GM10847 (cell line): ENCODE data around the gene RAX2.

Experiments
- POLR2A ChIP-seq: IDR thresholded peaks from 2 replicates; pipeline ENCODE4 v1.6.1; 2011; ENCODE audit not compliant: insufficient read length; ENCODE audit errors: extremely low read depth

The RAX2 gene

GRCh38 chr19:3752492-3752891 lies 19.5 kb downstream of the RAX2 start:
- no peak for TF ChIP-seq POLR2A

- TF ChIP-seq POLR2A = no peak
Observed at GRCh38 chr19:3751236-3751635, 20.8 kb downstream of the RAX2 start.

GRCh38 chr19:3750211-3750610 lies 21.8 kb downstream of the RAX2 start:
- TF ChIP-seq POLR2A = no peak

- no peak for TF ChIP-seq POLR2A
Observed at GRCh38 chr19:3748965-3749364, 23.1 kb downstream of the RAX2 start.

GRCh38 chr19:3746371-3747056 lies 25.5 kb downstream of the RAX2 start:
- TF ChIP-seq POLR2A = no peak

GRCh38 chr19:3745363-3746045 lies 26.5 kb downstream of the RAX2 start:
- TF ChIP-seq POLR2A = no peak

- TF ChIP-seq POLR2A = no peak
Observed at GRCh38 chr19:3743486-3743885, 28.5 kb downstream of the RAX2 start.

DNA sequence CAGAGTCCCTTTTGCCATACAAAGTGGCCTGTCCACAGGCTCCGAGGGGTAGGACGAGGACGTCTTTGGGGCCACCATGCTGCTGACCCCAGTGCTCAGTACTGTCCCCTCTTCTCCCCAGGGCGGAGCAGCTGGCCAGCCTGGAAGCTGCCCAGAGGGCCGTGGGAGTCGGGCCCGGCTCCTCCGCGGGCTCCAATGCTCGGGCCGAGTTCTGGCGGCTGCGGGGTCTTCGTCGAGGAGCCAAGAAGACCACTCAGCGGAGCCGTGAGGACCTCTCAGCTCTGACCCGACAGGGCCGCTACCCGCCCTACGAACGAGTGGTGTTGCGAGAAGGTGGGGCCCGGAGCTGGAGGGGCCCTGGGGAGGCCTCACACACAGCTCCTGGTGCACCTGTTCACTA lies 31.6 kb downstream of the RAX2 start:
- no peak for TF ChIP-seq POLR2A

DNA sequence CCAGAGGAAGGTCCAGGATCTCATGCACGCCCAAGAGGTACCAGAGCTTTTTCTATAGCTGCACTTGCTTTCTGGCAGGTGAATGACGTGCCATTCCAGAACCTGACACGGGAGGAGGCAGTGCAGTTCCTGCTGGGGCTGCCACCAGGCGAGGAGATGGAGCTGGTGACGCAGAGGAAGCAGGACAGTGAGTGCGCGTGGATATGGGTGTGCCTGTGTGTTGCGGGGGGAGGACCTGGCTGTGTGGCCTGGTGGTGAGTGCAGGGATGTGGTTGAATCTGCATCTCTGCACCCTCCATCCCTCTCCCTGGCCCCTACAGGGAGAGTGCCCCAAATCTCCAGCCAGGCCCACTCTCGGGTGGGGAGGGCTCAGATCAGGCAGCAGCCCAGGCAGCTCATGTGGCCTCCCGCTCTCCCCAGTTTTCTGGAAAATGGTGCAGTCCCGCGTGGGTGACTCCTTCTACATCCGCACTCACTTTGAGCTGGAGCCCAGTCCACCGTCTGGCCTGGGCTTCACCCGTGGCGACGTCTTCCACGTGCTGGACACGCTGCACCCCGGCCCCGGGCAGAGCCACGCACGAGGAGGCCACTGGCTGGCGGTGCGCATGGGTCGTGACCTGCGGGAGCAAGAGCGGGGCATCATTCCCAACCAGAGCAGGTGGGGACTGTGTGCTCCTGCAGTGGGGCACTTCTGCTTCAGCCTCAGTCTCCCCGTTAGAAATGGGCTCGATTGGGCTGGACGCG lies 33.4 kb downstream of the RAX2 start:
- no peak for TF ChIP-seq POLR2A

DNA sequence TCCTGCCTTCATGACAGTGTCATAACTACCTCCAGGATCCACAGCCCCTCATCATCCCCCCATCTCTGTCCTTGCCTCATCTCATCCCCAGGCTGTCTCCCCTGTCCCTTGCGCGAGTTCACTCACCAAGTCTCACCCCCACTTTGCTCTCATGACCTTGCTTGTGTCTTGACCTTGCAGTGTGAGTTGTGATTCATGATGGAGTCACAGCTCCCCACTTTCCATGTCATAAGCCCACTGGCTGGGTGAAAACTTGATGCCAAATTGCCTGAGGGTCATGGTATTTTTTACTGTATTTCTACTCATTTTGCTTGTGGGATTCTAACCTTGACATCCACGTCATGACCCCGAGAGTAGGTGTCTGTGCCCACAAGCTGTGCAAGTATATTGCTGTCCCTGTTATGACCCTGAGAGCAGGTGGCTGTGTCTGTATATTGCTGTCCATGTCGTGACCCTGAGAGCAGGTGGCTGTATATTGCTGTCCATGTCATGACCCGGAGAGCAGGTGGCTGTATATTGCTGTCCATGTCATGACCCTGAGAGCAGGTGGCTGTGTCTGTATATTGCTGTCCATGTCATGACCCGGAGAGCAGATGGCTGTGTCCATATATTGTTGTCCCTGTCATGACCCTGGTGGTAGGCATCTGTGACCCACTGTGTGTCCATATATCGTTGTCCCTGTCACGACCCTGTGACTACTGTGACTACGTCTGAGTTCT lies 34.4 kb downstream of the RAX2 start:
- TF ChIP-seq POLR2A = no peak

DNA sequence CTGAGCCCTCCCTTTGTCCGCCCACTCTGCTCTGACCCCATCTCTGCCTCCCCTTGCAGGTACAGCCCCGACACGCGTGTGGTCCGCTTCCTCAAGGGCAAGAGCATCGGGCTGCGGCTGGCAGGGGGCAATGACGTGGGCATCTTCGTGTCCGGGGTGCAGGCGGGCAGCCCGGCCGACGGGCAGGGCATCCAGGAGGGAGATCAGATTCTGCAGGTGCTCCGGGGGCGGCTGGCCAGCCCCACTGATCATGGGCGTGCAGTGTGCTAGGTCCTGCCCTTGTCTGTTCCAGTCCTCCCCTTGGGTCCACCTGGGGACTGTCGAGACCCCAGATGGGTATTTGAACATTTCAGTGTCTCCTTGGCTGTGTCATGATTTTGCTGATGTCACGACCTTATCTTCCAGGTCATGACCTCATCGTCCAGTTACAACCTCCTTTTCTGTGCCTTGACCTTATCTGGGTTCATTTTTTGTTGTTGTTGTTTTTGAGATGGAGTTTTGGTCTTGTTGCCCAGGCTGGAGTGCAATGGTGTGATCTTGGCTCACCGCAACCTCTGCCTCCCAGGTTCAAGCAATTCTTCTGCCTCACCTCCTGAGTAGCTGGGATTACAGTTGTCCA lies 35.8 kb downstream of the RAX2 start:
- no peak for TF ChIP-seq POLR2A

GRCh38 chr19:3734310-3734600 lies 37.8 kb downstream of the RAX2 start:
- TF ChIP-seq POLR2A = no peak

DNA sequence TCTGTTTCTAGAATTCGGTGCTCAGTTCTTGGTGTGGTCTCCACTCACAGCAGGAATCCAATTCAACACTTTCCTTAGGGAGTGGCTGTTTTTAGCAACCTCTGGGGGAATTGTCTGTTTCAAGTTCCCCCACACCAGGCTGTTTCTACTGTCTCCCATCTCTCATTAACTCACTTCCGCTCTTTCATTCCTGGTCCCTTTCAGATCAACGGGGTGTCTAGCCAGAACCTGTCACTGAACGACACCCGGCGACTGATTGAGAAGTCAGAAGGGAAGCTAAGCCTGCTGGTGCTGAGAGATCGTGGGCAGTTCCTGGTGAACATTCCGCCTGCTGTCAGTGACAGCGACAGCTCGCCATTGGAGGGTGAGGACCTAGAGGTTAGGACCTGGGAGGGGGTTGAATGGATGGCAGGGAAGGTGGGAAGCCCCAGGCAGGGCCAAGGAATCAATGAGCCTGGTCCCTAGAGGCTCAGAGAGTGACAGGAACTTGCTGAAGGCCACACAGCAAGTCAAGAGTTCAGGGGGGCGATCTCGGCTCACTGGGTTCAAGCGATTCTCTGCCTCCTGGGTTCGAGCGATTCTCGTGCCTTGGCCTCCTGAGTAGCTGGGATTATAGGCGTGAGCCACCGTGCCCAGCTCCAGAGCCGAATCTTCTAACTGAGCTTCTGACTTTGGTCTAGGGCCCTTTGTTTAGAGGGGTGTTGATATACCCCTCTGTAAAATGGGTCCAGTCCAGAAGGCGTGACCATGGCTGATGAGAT lies 38.3 kb downstream of the RAX2 start:
- no peak for TF ChIP-seq POLR2A

DNA sequence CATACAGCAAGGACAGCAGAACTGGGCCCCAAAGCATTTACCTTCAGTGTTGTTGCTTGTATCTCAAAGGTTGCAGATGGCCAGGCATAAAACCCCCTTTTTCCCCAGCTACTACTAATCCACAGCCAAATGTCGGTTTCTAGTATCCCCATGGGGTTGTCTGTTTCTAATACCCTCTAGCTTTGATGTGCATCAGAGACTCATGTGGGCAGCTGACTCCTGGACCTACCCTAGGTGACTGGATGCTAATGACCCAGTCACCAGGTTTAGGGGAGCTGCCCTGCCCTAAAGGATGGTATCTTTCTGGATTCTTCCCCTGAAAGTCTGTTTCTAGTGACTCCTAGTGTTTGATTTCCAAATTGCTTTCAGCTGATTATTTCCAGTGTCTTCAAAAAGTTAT lies 39.9 kb downstream of the RAX2 start:
- no peak for TF ChIP-seq POLR2A
